GM21723 (cell line): ENCODE results near the gene GRAMD2B.
"Not testable (repeated sequence)": the region's sequence is repeated elsewhere in the genome, so short reads cannot be mapped to it uniquely, and the experiment has no call there.

Experiments used
- ATAC-seq: cut with Tn5 transposase; IDR thresholded peaks from one replicate; pipeline ENCODE4 v1.9.1; 2021; ENCODE audit warnings: mild to moderate bottlenecking, moderate library complexity; ENCODE audit not compliant: unreplicated experiment

Gene GRAMD2B

GRCh38 chr5:126422994-126423788 lies at the start of gene GRAMD2B:
GRAMD2B (plus strand) TSS chr5:126423409; CDS start chr5:126423607, 198 bp downstream.
- peak; percentile 86 for ATAC-seq

- ATAC-seq, result no peak
Measured at GRCh38 chr5:126374109-126374416, 49.1 kb upstream of the GRAMD2B start.

- no peak for ATAC-seq
Measured at GRCh38 chr5:126376443-126376842, 46.8 kb upstream of the GRAMD2B start.

GRCh38 chr5:126377424-126377823 lies 45.8 kb upstream of the GRAMD2B start:
- no peak for ATAC-seq

GRCh38 chr5:126380316-126380715 lies 42.9 kb upstream of the GRAMD2B start:
- not testable (repeated sequence) for ATAC-seq

GRCh38 chr5:126383246-126383645 lies 40.0 kb upstream of the GRAMD2B start:
- ATAC-seq, result no peak

- no peak for ATAC-seq
Measured at GRCh38 chr5:126383776-126384175, 39.4 kb upstream of the GRAMD2B start.

- ATAC-seq, result no peak
Measured at GRCh38 chr5:126384985-126385384, 38.2 kb upstream of the GRAMD2B start.

- ATAC-seq, result no peak
Measured at GRCh38 chr5:126385524-126386502, 37.4 kb upstream of the GRAMD2B start.

GRCh38 chr5:126389179-126389578 lies 34.0 kb upstream of the GRAMD2B start:
- ATAC-seq, result no peak

GRCh38 chr5:126390051-126390450 lies 33.2 kb upstream of the GRAMD2B start:
- ATAC-seq, result no peak

- ATAC-seq, result no peak
Measured at GRCh38 chr5:126391386-126391785, 31.8 kb upstream of the GRAMD2B start.

- no peak for ATAC-seq
Measured at GRCh38 chr5:126394211-126394788, 28.9 kb upstream of the GRAMD2B start.

GRCh38 chr5:126395198-126395597 lies 28.0 kb upstream of the GRAMD2B start:
- ATAC-seq, result no peak

GRCh38 chr5:126395605-126396004 lies 27.6 kb upstream of the GRAMD2B start:
- no peak for ATAC-seq

GRCh38 chr5:126396721-126397120 lies 26.5 kb upstream of the GRAMD2B start:
- not testable (repeated sequence) for ATAC-seq

- no peak for ATAC-seq
Measured at GRCh38 chr5:126398791-126399190, 24.4 kb upstream of the GRAMD2B start.

GRCh38 chr5:126400621-126401251 lies 22.5 kb upstream of the GRAMD2B start:
- no peak for ATAC-seq

- no peak for ATAC-seq
Measured at GRCh38 chr5:126402621-126403555, 20.3 kb upstream of the GRAMD2B start.

- ATAC-seq, result no peak
Measured at GRCh38 chr5:126403876-126404275, 19.3 kb upstream of the GRAMD2B start.
